Psoas muscle (tissue), 8 donors: ENCODE results near the gene B3GALT6. TPM values are rescaled to one million over a fixed set of nuclear protein-coding genes. Genes with fewer than 3 reads are reported as not detected.

Experiments
- ATAC-seq, 4 donors: fragments of 200-7000 bp; cut with Tn5 transposase; one replicate each; pipeline ENCODE4 v1.9.1; 2020; ENCODE audit warnings: moderate library complexity in 3 of 4, mild to moderate bottlenecking in 2 of 4
- DNase-seq, 2 donors: peaks; one replicate each; pipeline ENCODE4 v3.0.0-alpha.2; 2020
- H3K27ac ChIP-seq: fragments of 200-600 bp; one replicate; pipeline ENCODE4 v1.8.0; 2022
- H3K27me3 ChIP-seq, 3 donors: fragments of 200-600 bp in 1 of 3; one replicate each; pipeline versions ENCODE4 v1.6.1 to v1.8.0; 2013 to 2022; ENCODE audit warnings: low read length in 2 of 3, mild to moderate bottlenecking in 2 of 3, moderate library complexity in 1 of 3; ENCODE audit not compliant: insufficient read depth in 3 of 3
- H3K36me3 ChIP-seq, 2 donors: fragments of 200-600 bp in 1 of 2; one replicate each; pipeline versions ENCODE4 v1.6.1 to v1.8.0; 2013 to 2022; ENCODE audit warnings: low read depth in 1 of 2, mild to moderate bottlenecking in 1 of 2, moderate library complexity in 1 of 2; ENCODE audit not compliant: insufficient read depth in 1 of 2
- H3K4me1 ChIP-seq: fragments of 200-600 bp; one replicate; pipeline ENCODE4 v1.8.0; 2022
- H3K4me3 ChIP-seq: fragments of 200-600 bp; one replicate; pipeline ENCODE4 v1.8.0; 2022; ENCODE audit warnings: mild to moderate bottlenecking
- H3K9me3 ChIP-seq: fragments of 200-600 bp; one replicate; pipeline ENCODE4 v1.8.0; 2022
- CTCF ChIP-seq: fragments of 200-600 bp; IDR thresholded peaks from one replicate; pipeline ENCODE4 v1.8.0; 2022; ENCODE audit warnings: antibody characterized with exemption
- WGBS, 3 donors: extraction: QIAGEN DNeasy Blood & Tissue Kit; methylation state at CpG; one replicate each; pipeline versions ENCODE4 v1.1.6 to v1.1.7; 2013; 5-methylcytosine and 5-hydroxymethylcytosine counted together
- intact Hi-C, 2 donors: fragments of 100-400 bp; cut with DNase I; formaldehyde crosslinking; loops; one replicate each; pipeline versions ENCODE4 v1.11.0 to v1.14.2; 2022
- polyA plus RNA-seq, 3 donors: library from polyadenylated mRNA; stranded (reverse); fragments of 200-250 nt; gene quantifications; one replicate each; pipeline ENCODE4 v1.2.3, GENCODE V29; 2013
- total RNA-seq, 4 donors: library from RNA; stranded (reverse); fragmentation: NEBNext Ultra II Directional in 2 of 4; extraction: Animal tissue kit (Norgen Biotek cat#: 25700) in 2 of 4; gene quantifications; one replicate each; pipeline versions ENCODE4 v1.2.1 to v1.2.4, GENCODE V29; 2021 to 2023
- donor health status: healthy with polysubstance abuse.
- donor health status: DM: no; HTN: no; CAD: no; lungs with moderate emphysema.
- donor health status: Bipolar disorder and iron deficiency.
- donor health status: healthy.
- donor health status: DM: yes; HTN: yes; CAD: no.
- donor health status: DM: no; HTN: no; CAD: no.
- donor health status: DM: no; HTN: no; CAD: no.
- donor health status: DM: yes; HTN: yes; CAD: no.

B3GALT6 gene
- total and polyA plus RNA-seq, 7 donors, result 7.7 to 30.3 (median 11.4) TPM

- intact Hi-C loops, result no loop called here
- TF ChIP-seq CTCF, result no peak
Observed at GRCh38 chr1:1244192-1244811, 12.3 kb downstream of the B3GALT6 start.

GRCh38 chr1:1245178-1245816 lies 13.3 kb downstream of the B3GALT6 start:
- WGBS, 3 donors, result 69 to 80% (median 69%) methylated on average over 13 to 23 of the region's 23 CpGs
- ATAC-seq, result no peak
- no peak for TF ChIP-seq CTCF
- no peaks in the 10 kb centered on the region for H3K9me3 ChIP-seq
- no peak overlapping the region for H3K27ac ChIP-seq
- H3K4me1 ChIP-seq, result no peaks in the 10 kb centered on the region
- DNase-seq, result peak in 1 of 2 donors; percentile 9
- no peak overlapping the region for H3K4me3 ChIP-seq
- no peaks in the 10 kb centered on the region for H3K36me3 ChIP-seq
- H3K27me3 ChIP-seq, result peaks cover 0 to 21% (median 18%) of the 10 kb centered on the region in 3 donors
- intact Hi-C loops, result no loop called here

More at GRCh38 chr1:1244192-1244811, 12.3 kb downstream of the B3GALT6 start:
- H3K4me3 ChIP-seq, result peak overlapping the region; percentile 44
- no peak overlapping the region for H3K27ac ChIP-seq
- H3K4me1 ChIP-seq, result no peaks in the 10 kb centered on the region
- WGBS, 3 donors, result 40 to 60% (median 50%) methylated on average over 18 to 30 of the region's 30 CpGs
- no peak for DNase-seq
- H3K9me3 ChIP-seq, result no peaks in the 10 kb centered on the region
- H3K27me3 ChIP-seq, result peaks cover 0 to 31% (median 23%) of the 10 kb centered on the region in 3 donors
- no peaks in the 10 kb centered on the region for H3K36me3 ChIP-seq
- peak in 1 of 4 donors; percentile 21 for ATAC-seq

GRCh38 chr1:1245817-1246576 lies 14.0 kb downstream of the B3GALT6 start:
- peak in 1 of 2 donors; percentile 9 for DNase-seq
- Histone ChIP-seq H3K27me3 (peaks cover 0 to 21% (median 18%) of the 10 kb centered on the region in 3 donors), H3K36me3 (no peaks in the 10 kb centered on the region), H3K4me1 (no peaks in the 10 kb centered on the region), H3K9me3 (no peaks in the 10 kb centered on the region), H3K4me3 (no peak overlapping the region), H3K27ac (no peak overlapping the region)
- intact Hi-C loops, result no loop called here
- no peak for TF ChIP-seq CTCF
- WGBS, 3 donors, result 31 to 39% (median 36%) methylated on average over 35 to 45 of the region's 45 CpGs
- ATAC-seq, result peak in 1 of 4 donors; percentile 4

DNA sequence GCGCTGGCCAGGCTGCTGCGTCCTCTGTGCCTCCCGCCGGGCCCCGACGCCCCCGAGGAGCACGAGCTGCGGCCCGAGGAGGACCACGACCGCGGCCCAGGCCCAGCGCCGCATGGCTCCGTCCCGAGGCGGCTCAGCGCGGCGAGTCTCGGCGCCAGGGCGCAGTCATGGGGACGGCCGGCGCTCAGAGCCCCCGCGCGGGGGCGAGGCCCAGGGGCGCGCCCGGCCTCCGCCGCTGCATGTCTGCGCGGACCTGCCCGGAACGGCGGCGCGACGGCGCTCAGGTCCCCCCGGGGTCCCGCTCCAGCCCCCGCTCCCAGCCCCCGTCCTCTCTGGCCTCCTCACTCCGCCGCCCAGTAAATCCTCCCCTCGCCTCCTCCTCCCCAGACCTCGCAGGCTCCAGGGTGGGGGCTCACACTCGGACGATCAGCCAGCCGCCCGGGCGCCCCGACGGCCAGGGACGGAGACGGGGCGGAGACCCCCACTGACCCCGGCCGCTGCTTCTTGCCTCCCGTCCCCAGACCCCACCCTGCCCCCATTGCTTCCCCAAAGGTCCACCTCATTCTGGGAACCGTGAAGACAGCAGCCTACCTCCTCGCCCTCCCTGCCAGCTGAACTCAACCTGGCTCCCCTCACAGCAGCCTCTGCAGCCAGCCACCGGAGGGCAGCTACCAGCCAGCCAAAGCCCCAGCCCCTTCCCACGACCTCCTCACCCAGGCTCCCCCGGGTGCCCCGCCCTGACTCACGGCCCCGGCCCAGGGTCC lies 14.7 kb downstream of the B3GALT6 start, which contains the start of gene C1QTNF12:
C1QTNF12 (minus strand) TSS at position 146 of the 764 bp plus-strand sequence; CDS start at position 114, 32 bp downstream.
- peak in 1 of 4 donors; percentile 9 for ATAC-seq
- H3K4me1 ChIP-seq, result no peaks in the 10 kb centered on the region
- no peak within 1 kb of the TSS for H3K4me3 ChIP-seq
- no peak within 1 kb of the TSS for H3K27ac ChIP-seq
- WGBS, 3 donors, result 6% methylated on average over 45 to 74 of the region's 74 CpGs
- no peaks in the 10 kb centered on the region for H3K36me3 ChIP-seq
- TF ChIP-seq CTCF, result no peak
- intact Hi-C loops, result no loop called here
- peaks cover 0 to 21% (median 18%) of the 10 kb centered on the region in 3 donors for H3K27me3 ChIP-seq
- DNase-seq, result peak in 1 of 2 donors; percentile 14
- no peaks in the 10 kb centered on the region for H3K9me3 ChIP-seq
